Stomach (tissue), 9 donors: ENCODE data around the gene CTDSPL. TPM values are rescaled to one million over a fixed set of nuclear protein-coding genes. Genes with fewer than 3 reads are reported as not detected.

ENCODE experiments used
- DNase-seq, 2 donors: peaks; one replicate each; pipeline versions ENCODE4 v3.0.0 to v3.0.0-alpha.2; 2013 to 2019
- H3K27ac ChIP-seq, 5 donors: fragments of 200-600 bp in 4 of 5; sonication (generic) in 4 of 5; one replicate each; pipeline ENCODE4 v1.5.1; 2013 to 2019; ENCODE audit warnings: mild to moderate bottlenecking in 1 of 5, moderate library complexity in 1 of 5
- H3K27me3 ChIP-seq, 3 donors: fragments of 200-600 bp; sonication (generic); one replicate each; pipeline ENCODE4 v1.5.1; 2017 to 2019; ENCODE audit warnings: mixed run types in 1 of 3
- H3K36me3 ChIP-seq, 4 donors: fragments of 200-600 bp; sonication (generic); 1 replicate in 3 of 4; 2 replicates in 1 of 4; pipeline ENCODE4 v1.5.1; 2016 to 2019
- H3K4me1 ChIP-seq, 4 donors: fragments of 200-600 bp; sonication (generic); one replicate each; pipeline ENCODE4 v1.5.1; 2016 to 2019
- H3K4me3 ChIP-seq, 4 donors: fragments of 200-600 bp; sonication (generic) in 3 of 4; one replicate each; pipeline ENCODE4 v1.5.1; 2016 to 2019; ENCODE audit warnings: mild to moderate bottlenecking in 1 of 4
- H3K9me3 ChIP-seq, 4 donors: fragments of 200-600 bp; sonication (generic); one replicate each; pipeline ENCODE4 v1.5.1; 2016 to 2019
- CTCF ChIP-seq, 7 experiments: fragments of 450-650 bp in 4 of 7; fragments of 200-600 bp in 3 of 7; sonication (generic) in 3 of 7; IDR thresholded peaks; one replicate each; pipeline ENCODE4 v1.5.1; 2016 to 2019; ENCODE audit warnings: antibody characterized with exemption in 7 of 7, control low read depth in 2 of 7, mild to moderate bottlenecking in 1 of 7
- EP300 ChIP-seq: sonication (generic); formaldehyde crosslinking; IDR thresholded peaks from one replicate; pipeline ENCODE4 v1.6.1; 2017; ENCODE audit warnings: antibody characterized with exemption
- POLR2A ChIP-seq, 4 donors: fragments of 450-650 bp; IDR thresholded peaks; one replicate each; pipeline ENCODE4 v1.6.1; 2016; ENCODE audit warnings: antibody characterized with exemption in 4 of 4, control low read depth in 2 of 4, mild to moderate bottlenecking in 1 of 4, moderate library complexity in 1 of 4
- POLR2AphosphoS5 ChIP-seq, 3 donors: sonication (generic); formaldehyde crosslinking; IDR thresholded peaks; one replicate each; pipeline ENCODE4 v1.6.1; 2016; ENCODE audit warnings: antibody characterized with exemption in 3 of 3
- WGBS, 5 donors: extraction: QIAGEN DNeasy Blood & Tissue Kit in 3 of 5; methylation state at CpG; one replicate each; pipeline versions ENCODE4 v1.1.5 to v1.1.7; 2013 to 2018; 5-methylcytosine and 5-hydroxymethylcytosine counted together
- intact Hi-C: fragments of 100-400 bp; cut with DNase I; formaldehyde crosslinking; loops from one replicate; pipeline ENCODE4 v1.15.1; 2023; ENCODE audit warnings: low total_unique reads
- polyA plus RNA-seq, 3 donors: library from polyadenylated mRNA; stranded (reverse); fragments of 200-250 nt; gene quantifications; one replicate each; pipeline ENCODE4 v1.2.3, GENCODE V29; 2013
- total RNA-seq, 5 donors: library from RNA; depleted of rRNA; stranded (reverse); fragments of >200 nt; gene quantifications; one replicate each; pipeline versions ENCODE4 v1.1.0 to v1.2.3, GENCODE V29; 2014 to 2016
- donor health status: healthy with polysubstance abuse.
- donor health status: Bipolar disorder and iron deficiency.
- donor health status: healthy.

Gene CTDSPL
- total and polyA plus RNA-seq, 8 donors: 13.4 to 54.9 (median 30.2) TPM

DNA sequence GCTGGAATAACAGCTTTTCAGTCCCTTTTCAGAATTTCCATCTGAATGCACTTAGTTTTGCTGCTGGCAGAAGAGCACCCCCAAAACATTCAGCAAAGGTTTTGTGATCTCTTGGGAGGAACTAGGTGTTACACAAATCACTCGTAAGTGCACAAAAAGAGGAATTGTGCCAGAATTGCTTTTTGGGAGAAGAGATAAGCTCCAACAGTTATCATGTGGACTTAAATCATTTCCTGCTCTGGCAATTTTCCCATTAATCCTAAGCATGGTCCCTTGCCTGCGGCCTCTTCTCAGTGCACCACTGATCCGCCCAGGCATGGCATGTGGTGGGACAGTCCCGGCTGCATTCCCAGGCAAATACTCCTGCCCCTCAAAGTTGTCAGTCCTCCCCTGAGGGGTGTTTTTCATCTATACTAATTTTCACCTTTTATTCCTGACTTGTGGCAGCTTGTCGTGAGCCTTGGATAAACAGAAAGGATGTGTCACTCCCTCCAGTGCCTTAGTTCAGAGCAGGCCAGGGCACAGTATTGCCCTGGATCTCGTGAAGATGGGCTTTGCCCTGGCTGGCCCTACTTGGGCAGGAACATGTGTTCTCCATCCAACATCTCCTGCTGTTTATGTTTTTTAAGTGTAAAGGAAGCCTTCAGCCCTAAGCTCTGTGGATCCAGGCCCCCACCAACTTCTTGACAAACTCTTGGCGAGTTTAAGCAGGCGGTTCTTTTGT, 84.3 kb downstream of the CTDSPL start:
- no peak overlapping the region for H3K4me3 ChIP-seq
- peak overlapping the region; percentile 67 to 84 (median 75) for H3K27ac ChIP-seq
- H3K9me3 ChIP-seq: no peaks in the 10 kb centered on the region
- TF ChIP-seq CTCF (IDR thresholded peaks at IDR 0.05): no peak
- no peak for TF ChIP-seq POLR2AphosphoS5 (IDR thresholded peaks at IDR 0.05)
- TF ChIP-seq POLR2A (IDR thresholded peaks at IDR 0.05): no peak
- TF ChIP-seq EP300: no peak
- 20 to 25% (median 23%) methylated on average over 8 of the region's 8 CpGs for WGBS, 5 donors
- intact Hi-C loops: no loop called here
- H3K4me1 ChIP-seq: peaks cover 50 to 70% (median 61%) of the 10 kb centered on the region in 4 donors
- H3K36me3 ChIP-seq: no peaks in the 10 kb centered on the region
- DNase-seq: peak in 1 of 2 donors; percentile 75
- no peaks in the 10 kb centered on the region for H3K27me3 ChIP-seq

DNA sequence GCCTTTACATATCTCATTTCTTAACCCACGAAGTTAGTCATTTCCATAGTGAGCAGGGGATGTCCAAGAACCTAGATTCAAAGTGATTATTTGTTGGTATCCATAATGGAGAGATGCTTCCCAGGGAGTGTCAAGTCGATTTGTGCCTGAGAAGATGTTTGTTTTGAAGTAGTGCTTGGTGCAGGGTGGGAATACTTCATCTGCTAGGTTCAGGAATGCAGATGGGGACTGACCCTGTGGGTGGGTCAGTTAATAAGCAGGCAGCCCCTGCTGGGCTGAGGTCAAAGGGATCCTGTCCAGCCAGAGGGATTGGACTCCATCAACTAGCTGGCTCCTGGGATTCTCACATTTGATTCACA, 84.8 kb downstream of the CTDSPL start:
- no peak overlapping the region for H3K4me3 ChIP-seq

GRCh38 chr3:37949866-37950265, 88.2 kb downstream of the CTDSPL start:
- no peaks in the 10 kb centered on the region for H3K9me3 ChIP-seq
- H3K4me3 ChIP-seq: no peak overlapping the region
- H3K27me3 ChIP-seq: no peaks in the 10 kb centered on the region
- intact Hi-C loops: no loop called here
- H3K27ac ChIP-seq: peak overlapping the region in 2 of 5 donors; percentile 5 to 18
- H3K36me3 ChIP-seq: peaks cover 0 to 3% (median under 1%) of the 10 kb centered on the region in 4 donors
- TF ChIP-seq POLR2AphosphoS5 (IDR thresholded peaks at IDR 0.05) (no peak), POLR2A (IDR thresholded peaks at IDR 0.05) (no peak), EP300 (no peak), CTCF (IDR thresholded peaks at IDR 0.05) (no peak)
- WGBS, 5 donors: 23 to 56% (median 48%) methylated on average over 3 to 6 of the region's 6 CpGs
- H3K4me1 ChIP-seq: peaks cover 23 to 46% (median 37%) of the 10 kb centered on the region in 4 donors
- peak in 1 of 2 donors; percentile 71 for DNase-seq

More for the DNA sequence above, 84.8 kb downstream of the CTDSPL start:
- Histone ChIP-seq H3K9me3 (no peaks in the 10 kb centered on the region), H3K27me3 (no peaks in the 10 kb centered on the region), H3K36me3 (no peaks in the 10 kb centered on the region), H3K4me1 (peaks cover 50 to 65% (median 57%) of the 10 kb centered on the region in 4 donors), H3K27ac (peak overlapping the region; percentile 67 to 84 (median 75))
- TF ChIP-seq CTCF (IDR thresholded peaks at IDR 0.05) (no peak), EP300 (no peak), POLR2AphosphoS5 (IDR thresholded peaks at IDR 0.05) (no peak), POLR2A (IDR thresholded peaks at IDR 0.05) (no peak)
- intact Hi-C loops: no loop called here
- 27 to 33% (median 32%) methylated on average over 2 of the region's 2 CpGs for WGBS, 5 donors
- no peak for DNase-seq

DNA sequence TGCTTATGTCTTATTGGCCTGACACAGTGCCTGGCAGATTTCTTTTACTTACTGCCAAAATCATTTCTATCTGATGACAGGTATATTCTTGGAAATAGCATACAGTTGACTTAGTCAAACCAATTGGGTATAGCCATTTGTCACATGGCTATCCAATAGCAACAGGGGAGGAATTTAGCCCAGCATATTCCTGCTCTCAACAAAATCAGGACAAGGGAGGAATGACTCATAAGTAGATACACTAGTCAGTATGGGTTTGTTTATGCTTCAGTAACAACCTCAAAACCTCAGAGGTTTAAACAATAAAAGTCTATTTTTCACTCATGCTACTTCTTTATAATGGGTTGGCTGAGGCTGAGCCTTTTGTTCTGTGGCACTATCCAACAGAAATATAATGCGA, 90.9 kb downstream of the CTDSPL start:
- no peak for DNase-seq
- H3K27ac ChIP-seq: no peak overlapping the region
- no peak overlapping the region for H3K4me3 ChIP-seq
- intact Hi-C loops: no loop called here
- peaks cover 0 to 12% (median 7%) of the 10 kb centered on the region in 4 donors for H3K36me3 ChIP-seq
- TF ChIP-seq POLR2A (IDR thresholded peaks at IDR 0.05) (no peak), CTCF (IDR thresholded peaks at IDR 0.05) (no peak), POLR2AphosphoS5 (IDR thresholded peaks at IDR 0.05) (no peak), EP300 (no peak)
- peaks cover 3 to 45% (median 29%) of the 10 kb centered on the region in 4 donors for H3K4me1 ChIP-seq
- no peaks in the 10 kb centered on the region for H3K27me3 ChIP-seq
- no peaks in the 10 kb centered on the region for H3K9me3 ChIP-seq
- WGBS, 5 donors: 92 to 98% (median 96%) methylated on average over 1 of the region's 1 CpG
